Lower lobe of right lung (tissue), 2 donors: ENCODE measurements around the gene SLC38A6. TPM values are rescaled to one million over a fixed set of nuclear protein-coding genes. Genes with fewer than 3 reads are reported as not detected.

Experiments
- ATAC-seq, 2 donors: fragments of 200-7000 bp; cut with Tn5 transposase; one replicate each; pipeline ENCODE4 v1.9.1; 2020 to 2022; ENCODE audit warnings: mild to moderate bottlenecking in 2 of 2, moderate library complexity in 2 of 2
- DNase-seq: peaks from one replicate; pipeline ENCODE4 v3.0.0-alpha.2; 2020
- H3K27ac ChIP-seq: fragments of 200-600 bp; one replicate; pipeline ENCODE4 v1.8.0; 2022
- H3K27me3 ChIP-seq: fragments of 200-600 bp; one replicate; pipeline ENCODE4 v1.8.0; 2022; ENCODE audit warnings: low read depth
- H3K36me3 ChIP-seq: fragments of 200-600 bp; one replicate; pipeline ENCODE4 v1.8.0; 2022; ENCODE audit warnings: mild to moderate bottlenecking
- H3K4me1 ChIP-seq: fragments of 200-600 bp; one replicate; pipeline ENCODE4 v1.8.0; 2022
- H3K4me3 ChIP-seq: fragments of 200-600 bp; one replicate; pipeline ENCODE4 v1.8.0; 2022; ENCODE audit warnings: mild to moderate bottlenecking
- H3K9me3 ChIP-seq: fragments of 200-600 bp; one replicate; pipeline ENCODE4 v1.8.0; 2022
- CTCF ChIP-seq: fragments of 200-600 bp; IDR thresholded peaks from one replicate; pipeline ENCODE4 v1.8.0; 2022; ENCODE audit warnings: antibody characterized with exemption, mild to moderate bottlenecking
- intact Hi-C: fragments of 100-400 bp; cut with DNase I; formaldehyde crosslinking; loops from one replicate; pipeline ENCODE4 v1.11.0; 2022
- total RNA-seq: library from RNA; stranded (reverse); fragmentation: NEBNext Ultra II Directional; extraction: Animal tissue kit (Norgen Biotek cat#: 25700); gene quantifications from one replicate; pipeline ENCODE4 v1.2.1, GENCODE V29; 2021
- donor health status: DM: no; HTN: yes; CAD: no; lungs with severe emphysema.

Gene SLC38A6
- total RNA-seq, 1 donor from 2014 or later, result 28.3 TPM

DNA sequence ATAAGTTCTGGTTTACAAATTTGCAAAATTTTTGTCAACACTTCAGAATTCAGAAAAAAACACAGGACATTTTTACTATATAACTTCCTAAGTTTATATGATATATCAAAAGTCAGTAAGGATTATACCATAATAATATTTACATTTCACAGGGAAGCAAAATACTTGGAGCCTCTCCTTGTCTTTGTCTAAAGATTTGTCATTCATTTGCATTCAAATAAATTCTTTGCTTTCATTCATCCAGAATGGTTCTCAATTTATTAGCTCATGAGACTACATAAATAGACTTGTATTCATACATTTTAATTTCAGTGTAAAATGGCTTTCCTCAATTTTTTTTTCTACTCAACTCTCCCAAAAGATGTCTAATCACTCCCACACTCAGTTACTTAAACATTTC, 96.4 kb downstream of the SLC38A6 start:
- no peak for TF ChIP-seq CTCF
- no peak overlapping the region for H3K4me3 ChIP-seq
- DNase-seq (no peak), ATAC-seq (no peak)
- H3K4me1 ChIP-seq, result no peaks in the 10 kb centered on the region
- no peaks in the 10 kb centered on the region for H3K36me3 ChIP-seq
- H3K27ac ChIP-seq, result no peak overlapping the region
- intact Hi-C loops, result no loop called here
- no peaks in the 10 kb centered on the region for H3K9me3 ChIP-seq
- no peaks in the 10 kb centered on the region for H3K27me3 ChIP-seq

DNA sequence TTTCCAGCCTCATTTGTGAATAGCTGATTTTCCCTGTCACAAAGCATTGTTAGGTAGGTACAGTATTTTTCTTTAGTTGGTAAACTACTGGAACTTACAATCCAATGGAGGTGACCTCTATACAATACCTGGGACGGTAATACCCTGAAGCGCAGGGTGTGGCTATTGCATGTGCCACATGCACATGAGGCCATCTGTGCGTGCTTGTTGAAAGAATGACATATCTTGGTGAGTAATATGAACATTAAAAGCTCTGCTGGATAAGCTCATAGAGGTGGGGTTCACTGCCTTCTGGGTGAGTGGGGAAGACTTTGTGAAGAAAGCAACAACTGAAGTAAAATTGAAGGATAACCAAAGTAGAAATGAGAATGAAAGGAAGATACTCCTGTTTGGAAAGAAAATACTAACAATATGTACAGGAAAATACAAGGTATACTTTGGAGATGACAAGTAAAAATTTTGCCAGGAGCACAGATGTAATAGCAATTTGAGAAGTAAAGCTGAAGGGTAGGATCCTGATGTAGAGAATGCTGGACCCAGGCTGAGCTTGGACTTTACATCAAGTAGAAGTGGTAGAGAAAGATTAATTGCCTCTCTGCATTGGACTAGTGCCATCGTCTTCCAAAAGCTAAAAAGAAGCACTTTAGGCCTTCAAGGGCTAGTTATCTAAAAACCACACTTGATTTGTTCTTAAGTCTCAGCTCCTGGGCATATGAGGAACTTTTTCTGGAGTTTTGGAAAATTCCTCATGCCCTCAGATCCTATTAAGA, 97.1 kb downstream of the SLC38A6 start:
- DNase-seq, result no peak
- H3K4me3 ChIP-seq, result no peak overlapping the region
- no peak for TF ChIP-seq CTCF

DNA sequence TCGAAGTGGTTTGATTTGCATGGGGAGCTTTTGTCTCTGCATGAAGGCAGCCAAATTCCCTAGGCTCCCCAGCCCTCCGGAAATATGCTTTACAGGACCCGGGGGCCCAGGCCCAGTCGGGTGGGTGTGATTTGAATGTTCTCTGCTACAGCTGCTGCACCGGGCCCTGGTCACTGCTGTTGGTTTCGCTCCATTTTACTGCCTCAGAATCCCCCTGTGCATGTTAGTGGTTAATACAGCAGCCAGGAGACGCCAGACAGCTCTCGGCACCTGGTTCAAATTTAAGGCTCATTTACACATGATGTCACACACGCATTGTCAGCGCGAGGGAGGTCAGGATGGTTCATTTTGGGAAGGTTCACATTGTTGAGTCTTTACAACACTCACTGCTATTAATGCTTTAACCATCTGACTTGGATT, 99.6 kb downstream of the SLC38A6 start:
- TF ChIP-seq CTCF, result no peak
- intact Hi-C loops, result no loop called here
- Histone ChIP-seq H3K27me3 (no peaks in the 10 kb centered on the region), H3K9me3 (no peaks in the 10 kb centered on the region), H3K27ac (no peak overlapping the region), H3K4me1 (no peaks in the 10 kb centered on the region), H3K4me3 (no peak overlapping the region), H3K36me3 (no peaks in the 10 kb centered on the region)
- no peak for ATAC-seq
- no peak for DNase-seq

More for the DNA sequence above, 97.1 kb downstream of the SLC38A6 start:
- Histone ChIP-seq H3K27me3 (no peaks in the 10 kb centered on the region), H3K9me3 (no peaks in the 10 kb centered on the region), H3K36me3 (no peaks in the 10 kb centered on the region), H3K4me1 (no peaks in the 10 kb centered on the region), H3K27ac (no peak overlapping the region)
- intact Hi-C loops, result no loop called here
- ATAC-seq, result no peak

DNA sequence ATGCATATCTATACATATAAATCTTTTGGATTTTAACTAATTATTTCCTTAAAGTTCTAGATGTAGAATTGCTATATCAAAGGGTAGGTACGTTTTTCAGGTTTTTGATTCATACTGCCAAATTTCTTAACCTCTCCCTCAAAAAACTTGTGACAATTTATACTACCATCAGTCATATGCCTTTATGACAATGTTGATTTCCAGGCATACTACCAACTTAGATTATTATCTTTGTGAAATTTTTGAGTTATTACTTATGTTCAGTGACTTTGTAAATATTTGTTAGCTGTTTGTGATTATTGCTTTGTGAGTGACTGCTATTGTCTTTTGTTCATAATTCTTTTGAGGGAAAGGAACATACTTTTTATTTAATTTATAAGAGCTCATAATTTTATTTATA, 107.0 kb downstream of the SLC38A6 start:
- Histone ChIP-seq H3K9me3 (no peaks in the 10 kb centered on the region), H3K27me3 (no peaks in the 10 kb centered on the region), H3K36me3 (no peaks in the 10 kb centered on the region), H3K4me3 (no peak overlapping the region), H3K4me1 (peaks cover 17% of the 10 kb centered on the region), H3K27ac (no peak overlapping the region)
- no peak for DNase-seq
- intact Hi-C loops, result no loop called here
- ATAC-seq, result no peak
- TF ChIP-seq CTCF, result no peak

DNA sequence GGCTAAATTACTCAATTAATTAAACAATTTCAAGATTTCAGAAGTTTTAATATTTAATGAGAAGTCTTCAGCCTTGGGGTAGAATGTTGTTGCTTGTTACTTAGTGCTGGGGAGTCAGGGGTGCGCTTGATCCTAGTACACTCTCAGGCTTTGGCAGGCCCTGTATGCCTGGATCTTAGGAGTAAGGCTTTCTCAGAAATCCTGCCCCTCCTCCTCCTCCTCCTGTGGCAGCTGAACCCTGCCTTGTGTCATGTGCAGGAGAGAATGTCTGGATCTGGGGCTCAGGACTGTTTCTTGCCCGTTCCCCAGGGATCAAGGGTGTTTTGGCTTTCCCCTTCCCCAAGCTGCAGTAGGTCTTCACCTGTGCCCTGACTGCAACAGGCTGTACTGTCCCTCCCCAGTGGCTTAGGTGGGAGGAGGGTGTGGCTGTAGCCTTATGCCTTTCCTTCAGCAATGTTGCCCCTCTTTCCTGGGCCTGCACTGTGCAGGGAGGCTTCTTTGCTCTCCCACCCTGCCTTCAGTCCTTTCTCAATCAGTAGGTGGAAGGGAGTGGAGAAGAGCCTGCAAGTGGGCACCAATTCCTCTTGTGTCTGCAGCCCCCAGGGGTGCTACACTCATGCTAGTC, 108.2 kb downstream of the SLC38A6 start:
- Histone ChIP-seq H3K9me3 (no peaks in the 10 kb centered on the region), H3K4me3 (no peak overlapping the region), H3K27me3 (no peaks in the 10 kb centered on the region), H3K27ac (no peak overlapping the region), H3K36me3 (no peaks in the 10 kb centered on the region), H3K4me1 (peaks cover 17% of the 10 kb centered on the region)
- no peak for ATAC-seq
- no peak for DNase-seq
- TF ChIP-seq CTCF, result no peak
- intact Hi-C loops, result no loop called here
